ENCODE data around the gene HBS1L. TPM values are rescaled to one million over a fixed set of nuclear protein-coding genes. Genes with fewer than 3 reads are reported as not detected.

HBS1L gene
- total and polyA plus RNA-seq, 2 of the 4 experiments (the other 2 are of a cell fraction): 45.1 to 120 TPM

DNA sequence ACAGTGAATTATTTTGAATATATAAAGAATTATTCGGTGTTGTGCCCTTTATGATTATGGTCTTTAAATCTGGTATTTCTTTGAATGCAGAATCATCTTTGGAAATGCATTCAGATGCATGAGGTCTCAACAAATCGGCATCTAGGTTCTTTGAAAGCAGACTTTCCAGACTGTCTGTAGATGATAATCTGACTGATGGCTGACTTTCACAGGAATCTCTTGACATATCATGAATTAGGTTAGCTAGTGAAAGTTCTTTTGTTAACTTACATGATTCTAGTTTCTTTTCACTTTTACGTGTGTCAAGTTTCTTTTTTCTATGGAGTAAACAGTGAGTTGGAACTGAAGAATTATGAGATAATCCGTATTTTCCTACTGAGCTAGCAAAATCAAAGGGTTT is 17.1 kb downstream of the HBS1L start:
- ATAC-seq (ENCODE audit: low read depth) (no peak), DNase-seq (no peak)
- Histone ChIP-seq H3K18ac (ENCODE audit: low read depth, low read length) (no peak overlapping the region), H2AK9ac (replicated peaks; ENCODE audit: low read depth, low read length, poor library complexity) (no peak overlapping the region), H4K91ac (ENCODE audit: insufficient read depth, low read depth, low read length) (no peak overlapping the region), H2BK20ac (ENCODE audit: low read depth, low read length) (no peak overlapping the region), H4K20me1 (ENCODE audit: insufficient read depth, low read length) (no peaks in the 10 kb centered on the region; the same call in 1 of the 2 replicates), H2BK5ac (ENCODE audit: low read depth, low read length, poor library complexity, severe bottlenecking) (no peak overlapping the region), H2AFZ (replicated peaks; ENCODE audit: low read length, poor library complexity) (no peak overlapping the region), H3K56ac (ENCODE audit: extremely low read depth, insufficient read depth, low read length) (no peak overlapping the region), H2BK120ac (ENCODE audit: low read depth, low read length) (no peak overlapping the region), H2AK5ac (ENCODE audit: low read depth, low read length) (no peak overlapping the region), H3K23ac (ENCODE audit: low read depth, low read length) (no peak overlapping the region), H3K4me3 (ENCODE audit: insufficient read depth, low read depth, low read length) (no peak overlapping the region), H3K79me1 (ENCODE audit: low read depth in 1 of 2, low read length in 2 of 2) (peaks cover 12 to 18% of the 10 kb centered on the region in 2 experiments), H2BK15ac (ENCODE audit: low read depth, low read length) (no peak overlapping the region), H3K4ac (ENCODE audit: low read depth, low read length) (no peak overlapping the region), H4K5ac (ENCODE audit: low read depth, low read length) (no peak overlapping the region), H3K4me1 (ENCODE audit: control insufficient read depth, insufficient read depth, low read length) (no peaks in the 10 kb centered on the region), H3K9ac (ENCODE audit: low read depth, low read length) (no peak overlapping the region), H3K9me3 (ENCODE audit: control insufficient read depth, insufficient read depth, low read length) (no peaks in the 10 kb centered on the region), H3K9me1 (ENCODE audit: insufficient read depth, low read length) (no peaks in the 10 kb centered on the region), H4K8ac (ENCODE audit: low read depth in 2 of 2, low read length in 2 of 2) (no peak overlapping the region), H3K14ac (replicated peaks; ENCODE audit: low read depth, low read length) (no peak overlapping the region), H3K4me2 (ENCODE audit: low read depth, low read length) (no peak overlapping the region), H3K27ac (ENCODE audit: insufficient read depth, low read length) (no peak overlapping the region), H3K27me3 (ENCODE audit: control insufficient read depth, insufficient read depth, low read length) (no peaks in the 10 kb centered on the region), H3K36me3 (ENCODE audit: control insufficient read depth, insufficient read depth, low read length) (peaks cover 9% of the 10 kb centered on the region)
- ChIA-PET POLR2A (ENCODE audit: unreplicated experiment) (no interaction called here), CTCF (no interaction called here)
- dilution Hi-C loops (cut with HindIII; ENCODE audit: low sequenced_read_pairs, unreplicated experiment) (no loop called here), intact Hi-C loops (cut with micrococcal nuclease) (no loop called here), in situ Hi-C loops (cut with MboI; ENCODE audit: low sequenced_read_pairs) (no loop called here)
- BruUV-seq (replicated peaks): no TSS peak
- no CpG with 5 or more reads among the region's 4 CpGs for WGBS, 2 experiments (ENCODE audit: extremely low coverage in 2 of 2, insufficient read length in 1 of 2)
- TF ChIP-seq POLR2A (IDR thresholded peaks at IDR 0.05; ENCODE audit: low read depth, low read length) (no peak), BHLHE40 (IDR thresholded peaks at IDR 0.05; ENCODE audit: low read depth, low read length) (no peak), FOS (IDR thresholded peaks at IDR 0.05; ENCODE audit: low read depth, low read length) (no peak), MXI1 (IDR thresholded peaks at IDR 0.05; ENCODE audit: borderline replicate concordance, low read depth, low read length) (no peak), RFX5 (IDR thresholded peaks at IDR 0.05; ENCODE audit: low read depth, low read length) (no peak), MAFK (IDR thresholded peaks at IDR 0.05; ENCODE audit: low read depth, low read length) (no peak), MAZ (IDR thresholded peaks at IDR 0.05; ENCODE audit: borderline replicate concordance, low read depth, low read length) (no peak), CEBPB (IDR thresholded peaks at IDR 0.05; ENCODE audit: low read depth, low read length) (no peak), CTCF (conservative IDR thresholded peaks at IDR 0.05; ENCODE audit: low read depth, low read length) (no peak)

All from IMR-90 (cell line).